ENCODE results near the gene DNAJB6.
A peak's percentile ranks its signal among the peaks of the same experiment; 100 is the strongest.

DNAJB6 gene

GRCh38 chr7:157397731-157398691, 61.2 kb downstream of the DNAJB6 start:
- peak; percentile 68 for DNase-seq

- no peak for DNase-seq
Measured at GRCh38 chr7:157399086-157399687, 62.4 kb downstream of the DNAJB6 start.

- DNase-seq, result no peak
Measured at GRCh38 chr7:157400171-157400860, 63.5 kb downstream of the DNAJB6 start.

- no peak for DNase-seq
Measured at GRCh38 chr7:157401567-157402387, 65.0 kb downstream of the DNAJB6 start.

- DNase-seq, result no peak
Measured at GRCh38 chr7:157402388-157402703, 65.5 kb downstream of the DNAJB6 start.

- no peak for DNase-seq
Measured at GRCh38 chr7:157402911-157403534, 66.2 kb downstream of the DNAJB6 start.

GRCh38 chr7:157403646-157404401, 67.0 kb downstream of the DNAJB6 start:
- DNase-seq, result no peak

GRCh38 chr7:157404845-157405481, 68.2 kb downstream of the DNAJB6 start:
- no peak for DNase-seq

- no peak for DNase-seq
Measured at GRCh38 chr7:157405501-157405900, 68.7 kb downstream of the DNAJB6 start.

GRCh38 chr7:157405914-157406810, 69.4 kb downstream of the DNAJB6 start:
- DNase-seq, result peak; percentile 50

GRCh38 chr7:157406971-157407370, 70.2 kb downstream of the DNAJB6 start:
- no peak for DNase-seq

GRCh38 chr7:157407512-157408257, 70.9 kb downstream of the DNAJB6 start:
- no peak for DNase-seq

GRCh38 chr7:157408258-157409101, 71.7 kb downstream of the DNAJB6 start:
- no peak for DNase-seq

- no peak for DNase-seq
Measured at GRCh38 chr7:157409149-157409752, 72.4 kb downstream of the DNAJB6 start.

- no peak for DNase-seq
Measured at GRCh38 chr7:157409753-157410727, 73.2 kb downstream of the DNAJB6 start.

GRCh38 chr7:157410831-157411556, 74.2 kb downstream of the DNAJB6 start:
- DNase-seq, result no peak
